Stomach smooth muscle (tissue), 2 donors: Measurements from ENCODE around the gene ADAM15.

Experiments used
- H3K27ac ChIP-seq: one replicate; pipeline ENCODE4 v1.7.0; 2013; ENCODE audit warnings: mild to moderate bottlenecking, low read length, inconsistent platforms
- H3K27me3 ChIP-seq, 2 donors: one replicate each; pipeline ENCODE4 v1.7.0; 2013; ENCODE audit warnings: low read length in 2 of 2; ENCODE audit not compliant: insufficient read depth in 2 of 2, control insufficient read depth in 1 of 2
- H3K36me3 ChIP-seq, 2 donors: one replicate each; pipeline ENCODE4 v1.7.0; 2013; ENCODE audit warnings: low read length in 2 of 2; ENCODE audit not compliant: control insufficient read depth in 2 of 2, insufficient read depth in 2 of 2
- H3K4me1 ChIP-seq: one replicate; pipeline ENCODE4 v1.7.0; 2013; ENCODE audit warnings: low read length; ENCODE audit not compliant: control insufficient read depth, insufficient read depth
- H3K4me3 ChIP-seq, 2 donors: one replicate each; pipeline ENCODE4 v1.7.0; 2013; ENCODE audit warnings: low read length in 2 of 2
- H3K9ac ChIP-seq, 2 donors: one replicate each; pipeline ENCODE4 v1.7.0; 2013; ENCODE audit warnings: low read length in 2 of 2, mild to moderate bottlenecking in 1 of 2
- H3K9me3 ChIP-seq, 2 donors: one replicate each; pipeline ENCODE4 v1.7.0; 2013; ENCODE audit warnings: low read length in 2 of 2; ENCODE audit not compliant: control insufficient read depth in 2 of 2
- donor health status: healthy.
- donor health status: Pancreatic carcinoma.

The ADAM15 gene

GRCh38 chr1:155050560-155051341, at the start of gene ADAM15:
TSS of gene ADAM15 (plus strand) at chr1:155051316. CDS start at chr1:155051387, 71 bp downstream.
- Histone ChIP-seq H3K4me1 (peaks cover 38% of the 10 kb centered on the region), H3K27me3 (no peaks in the 10 kb centered on the region), H3K36me3 (peaks cover 4 to 10% of the 10 kb centered on the region in 2 donors), H3K27ac (peak within 1 kb of the TSS; percentile 77), H3K9ac (peak within 1 kb of the TSS; percentile 71 to 76), H3K4me3 (peak within 1 kb of the TSS; percentile 72 to 83), H3K9me3 (no peaks in the 10 kb centered on the region)

- Histone ChIP-seq H3K9ac (peak overlapping the region; percentile 90 to 92), H3K9me3 (no peaks in the 10 kb centered on the region), H3K4me1 (peaks cover 46% of the 10 kb centered on the region), H3K27ac (peak overlapping the region; percentile 98), H3K27me3 (no peaks in the 10 kb centered on the region), H3K4me3 (peak overlapping the region; percentile 83 to 91), H3K36me3 (no peaks in the 10 kb centered on the region)
Measured at GRCh38 chr1:155001425-155001674, 49.8 kb upstream of the ADAM15 start.

GRCh38 chr1:155001675-155002463, 49.2 kb upstream of the ADAM15 start:
- Histone ChIP-seq H3K27me3 (no peaks in the 10 kb centered on the region), H3K36me3 (no peaks in the 10 kb centered on the region), H3K27ac (peak overlapping the region; percentile 98), H3K4me1 (peaks cover 52% of the 10 kb centered on the region), H3K9me3 (no peaks in the 10 kb centered on the region), H3K9ac (peak overlapping the region; percentile 90 to 92), H3K4me3 (peak overlapping the region; percentile 83 to 91)

GRCh38 chr1:155002464-155003226, 48.5 kb upstream of the ADAM15 start, which contains the start of gene ZBTB7B:
TSS of gene ZBTB7B (plus strand) at chr1:155002802. CDS start at chr1:155014661, 11,859 bp downstream.
- Histone ChIP-seq H3K4me1 (peaks cover 59% of the 10 kb centered on the region), H3K4me3 (peak within 1 kb of the TSS; percentile 94 to 95), H3K9ac (peak within 1 kb of the TSS; percentile 92 to 95), H3K27me3 (no peaks in the 10 kb centered on the region), H3K36me3 (no peaks in the 10 kb centered on the region), H3K27ac (peak within 1 kb of the TSS; percentile 98), H3K9me3 (no peaks in the 10 kb centered on the region)

- H3K9me3 ChIP-seq, result no peaks in the 10 kb centered on the region
- H3K27me3 ChIP-seq, result no peaks in the 10 kb centered on the region
- H3K36me3 ChIP-seq, result no peaks in the 10 kb centered on the region
- H3K27ac ChIP-seq, result peak overlapping the region; percentile 94
- H3K4me3 ChIP-seq, result peak overlapping the region; percentile 94 to 95
- H3K9ac ChIP-seq, result peak overlapping the region; percentile 89 to 95
- H3K4me1 ChIP-seq, result peaks cover 63% of the 10 kb centered on the region
Measured at GRCh38 chr1:155003227-155003765, 47.8 kb upstream of the ADAM15 start.

GRCh38 chr1:155003766-155004351, 47.3 kb upstream of the ADAM15 start:
- peaks cover 65% of the 10 kb centered on the region for H3K4me1 ChIP-seq

GRCh38 chr1:155004352-155005075, 46.6 kb upstream of the ADAM15 start:
- Histone ChIP-seq H3K27me3 (no peaks in the 10 kb centered on the region), H3K27ac (peak overlapping the region; percentile 94), H3K4me1 (peaks cover 60% of the 10 kb centered on the region), H3K4me3 (peak overlapping the region; percentile 94 to 95), H3K9me3 (no peaks in the 10 kb centered on the region), H3K9ac (peak overlapping the region; percentile 76 to 89), H3K36me3 (no peaks in the 10 kb centered on the region)

More at GRCh38 chr1:155003766-155004351, 47.3 kb upstream of the ADAM15 start:
- no peaks in the 10 kb centered on the region for H3K27me3 ChIP-seq
- peak overlapping the region; percentile 94 for H3K27ac ChIP-seq
- H3K9ac ChIP-seq, result peak overlapping the region; percentile 89 to 95
- no peaks in the 10 kb centered on the region for H3K36me3 ChIP-seq
- H3K4me3 ChIP-seq, result peak overlapping the region; percentile 94 to 95
- H3K9me3 ChIP-seq, result no peaks in the 10 kb centered on the region

GRCh38 chr1:155005076-155006011, 45.8 kb upstream of the ADAM15 start:
- H3K4me3 ChIP-seq, result peak overlapping the region in 1 of 2 donors; percentile 94
- H3K9ac ChIP-seq, result peak overlapping the region; percentile 51 to 89
- no peaks in the 10 kb centered on the region for H3K27me3 ChIP-seq
- no peaks in the 10 kb centered on the region for H3K9me3 ChIP-seq
- H3K36me3 ChIP-seq, result no peaks in the 10 kb centered on the region
- peak overlapping the region; percentile 94 for H3K27ac ChIP-seq
- H3K4me1 ChIP-seq, result peaks cover 54% of the 10 kb centered on the region

- Histone ChIP-seq H3K36me3 (no peaks in the 10 kb centered on the region), H3K9ac (peak overlapping the region in 1 of 2 donors; percentile 5), H3K9me3 (no peaks in the 10 kb centered on the region), H3K27me3 (no peaks in the 10 kb centered on the region), H3K27ac (peak overlapping the region; percentile 94), H3K4me1 (peaks cover 56% of the 10 kb centered on the region), H3K4me3 (no peak overlapping the region)
Measured at GRCh38 chr1:155006601-155007101, 44.5 kb upstream of the ADAM15 start.
